ENCODE data around the gene CCDC177.

CCDC177 gene

DNA sequence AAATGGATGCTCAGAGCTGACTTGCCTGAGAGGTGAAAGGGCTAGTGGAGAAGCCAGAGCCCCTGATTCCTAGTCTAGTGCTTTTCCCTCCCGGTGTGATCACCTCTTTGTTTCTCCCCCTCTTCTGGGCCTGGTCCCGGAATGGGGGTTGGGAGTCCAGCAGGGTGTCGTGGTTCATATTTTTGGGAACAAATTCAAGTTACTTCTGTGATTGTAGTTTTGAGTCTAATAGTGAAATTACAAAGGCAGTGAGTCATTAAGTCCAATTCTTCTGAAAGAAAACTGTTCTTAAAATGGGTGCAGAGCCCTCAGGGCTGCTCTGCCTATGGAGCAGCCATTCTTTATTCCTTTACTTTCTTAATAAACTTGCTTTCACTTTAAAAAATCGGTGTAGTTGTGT is 44.3 kb upstream of the CCDC177 start:
- Histone ChIP-seq H3K23ac (ENCODE audit: low read depth, low read length, poor library complexity) (no peak overlapping the region), H3K36me3 (replicated peaks in 1 of 2; ENCODE audit: control insufficient read depth in 2 of 2, insufficient read depth in 2 of 2, low read length in 2 of 2) (peaks cover 0 to 10% of the 10 kb centered on the region in 2 donors), H3K9ac (ENCODE audit: low read depth, low read length, poor library complexity) (no peak overlapping the region), H3K14ac (ENCODE audit: low read length) (no peak overlapping the region), H3K4ac (ENCODE audit: low read length) (no peak overlapping the region), H2AK5ac (ENCODE audit: low read depth, low read length) (no peak overlapping the region), H3K4me1 (ENCODE audit: control insufficient read depth in 2 of 2, insufficient read depth in 1 of 2, low read depth in 1 of 2, low read length in 2 of 2) (peaks cover 5 to 6% of the 10 kb centered on the region in 2 donors), H3K79me1 (ENCODE audit: low read depth, low read length) (no peaks in the 10 kb centered on the region), H3K27ac (replicated peaks; ENCODE audit: low read length) (no peak overlapping the region), H2BK12ac (ENCODE audit: low read length) (no peak overlapping the region), H2BK5ac (ENCODE audit: low read length) (no peak overlapping the region), H4K91ac (ENCODE audit: low read depth, low read length, poor library complexity) (no peak overlapping the region), H3K4me2 (ENCODE audit: insufficient read depth, low read length, poor library complexity, severe bottlenecking) (no peak overlapping the region), H3K9me3 (replicated peaks in 1 of 2; ENCODE audit: control insufficient read depth in 2 of 2, insufficient read depth in 1 of 2, low read depth in 1 of 2, low read length in 2 of 2) (no peaks in the 10 kb centered on the region), H4K8ac (ENCODE audit: low read depth, low read length) (no peak overlapping the region), H3K27me3 (ENCODE audit: control insufficient read depth in 3 of 3, insufficient read depth in 3 of 3, low read depth in 1 of 3, low read length in 3 of 3) (no peaks in the 10 kb centered on the region), H2BK120ac (ENCODE audit: low read depth, low read length) (no peak overlapping the region), H2BK15ac (ENCODE audit: low read length) (no peak overlapping the region), H3K4me3 (ENCODE audit: low read length in 2 of 2) (no peak overlapping the region), H3K18ac (ENCODE audit: low read length) (no peak overlapping the region), H2AFZ (ENCODE audit: low read length) (no peak overlapping the region)
- DNase-seq (ENCODE audit: low spot score) = no peak
- no CpG with 5 or more reads among the region's 4 CpGs for WGBS, 2 donors (ENCODE audit: extremely low coverage in 2 of 2, insufficient read length in 2 of 2, insufficient replicate concordance in 1 of 2)

DNA sequence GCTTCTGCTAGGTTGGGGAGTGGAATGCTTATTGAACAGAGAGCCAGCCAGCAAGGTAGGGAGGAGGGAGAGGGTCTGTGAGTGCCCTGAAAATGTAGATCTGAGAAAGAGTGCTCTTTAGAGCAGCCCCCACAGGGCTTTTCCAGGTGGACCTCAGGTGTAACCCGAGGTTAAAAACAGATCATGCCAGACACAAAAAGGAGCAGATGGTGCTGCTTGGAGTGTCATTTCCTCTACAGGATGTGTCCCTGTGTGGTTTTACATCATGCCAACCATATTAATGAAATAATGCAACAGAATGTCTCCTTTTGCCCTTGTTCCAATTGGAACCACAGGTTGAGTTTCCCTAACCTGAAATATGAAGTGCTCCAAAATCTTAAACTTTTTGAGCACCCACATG is 43.1 kb upstream of the CCDC177 start:
- Histone ChIP-seq H3K14ac (ENCODE audit: low read length) (no peak overlapping the region), H3K4me2 (ENCODE audit: insufficient read depth, low read length, poor library complexity, severe bottlenecking) (no peak overlapping the region), H3K4ac (ENCODE audit: low read length) (no peak overlapping the region), H2AFZ (ENCODE audit: low read length) (no peak overlapping the region), H3K9me3 (replicated peaks in 1 of 2; ENCODE audit: control insufficient read depth in 2 of 2, insufficient read depth in 1 of 2, low read depth in 1 of 2, low read length in 2 of 2) (no peaks in the 10 kb centered on the region), H3K27ac (replicated peaks; ENCODE audit: low read length) (no peak overlapping the region), H4K8ac (ENCODE audit: low read depth, low read length) (no peak overlapping the region), H3K79me1 (ENCODE audit: low read depth, low read length) (no peaks in the 10 kb centered on the region), H2BK15ac (ENCODE audit: low read length) (no peak overlapping the region), H4K91ac (ENCODE audit: low read depth, low read length, poor library complexity) (no peak overlapping the region), H3K36me3 (replicated peaks in 1 of 2; ENCODE audit: control insufficient read depth in 2 of 2, insufficient read depth in 2 of 2, low read length in 2 of 2) (peaks cover 0 to 10% of the 10 kb centered on the region in 2 donors), H3K9ac (ENCODE audit: low read depth, low read length, poor library complexity) (no peak overlapping the region), H3K23ac (ENCODE audit: low read depth, low read length, poor library complexity) (no peak overlapping the region), H2BK12ac (ENCODE audit: low read length) (no peak overlapping the region), H3K27me3 (ENCODE audit: control insufficient read depth in 3 of 3, insufficient read depth in 3 of 3, low read depth in 1 of 3, low read length in 3 of 3) (no peaks in the 10 kb centered on the region), H3K4me1 (ENCODE audit: control insufficient read depth in 2 of 2, insufficient read depth in 1 of 2, low read depth in 1 of 2, low read length in 2 of 2) (peaks cover 6 to 14% of the 10 kb centered on the region in 2 donors), H2BK5ac (ENCODE audit: low read length) (no peak overlapping the region), H3K4me3 (ENCODE audit: low read length in 2 of 2) (no peak overlapping the region), H2AK5ac (ENCODE audit: low read depth, low read length) (no peak overlapping the region), H3K18ac (ENCODE audit: low read length) (no peak overlapping the region), H2BK120ac (ENCODE audit: low read depth, low read length) (no peak overlapping the region)
- DNase-seq (ENCODE audit: low spot score) = no peak
- WGBS, 2 donors (ENCODE audit: extremely low coverage in 2 of 2, insufficient read length in 2 of 2, insufficient replicate concordance in 1 of 2) = no CpG with 5 or more reads among the region's 1 CpG

DNA sequence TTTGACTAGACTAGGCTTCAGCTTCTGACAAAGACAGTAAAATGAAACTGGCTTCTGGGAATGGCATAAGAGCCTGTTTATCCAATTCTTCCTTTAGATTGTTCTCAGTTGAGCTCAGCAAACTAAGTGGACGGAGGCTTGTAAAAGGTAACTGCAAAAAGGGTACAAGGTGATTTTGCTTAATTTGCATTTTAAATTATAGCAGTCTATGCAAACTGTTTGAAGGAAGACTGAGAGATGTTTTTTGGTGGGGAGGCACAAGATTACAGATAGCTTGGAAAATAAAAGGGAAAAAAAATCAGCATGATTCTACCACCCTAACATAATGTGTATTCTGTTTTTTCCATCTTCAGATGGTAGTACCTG is 41.7 kb upstream of the CCDC177 start:
- Histone ChIP-seq H3K36me3 (replicated peaks in 1 of 2; ENCODE audit: control insufficient read depth in 2 of 2, insufficient read depth in 2 of 2, low read length in 2 of 2) (peaks cover 0 to 10% of the 10 kb centered on the region in 2 donors), H2AK5ac (ENCODE audit: low read depth, low read length) (no peak overlapping the region), H3K9ac (ENCODE audit: low read depth, low read length, poor library complexity) (no peak overlapping the region), H3K4me3 (ENCODE audit: low read length in 2 of 2) (no peak overlapping the region), H2BK5ac (ENCODE audit: low read length) (no peak overlapping the region), H2AFZ (ENCODE audit: low read length) (no peak overlapping the region), H2BK15ac (ENCODE audit: low read length) (no peak overlapping the region), H3K4ac (ENCODE audit: low read length) (no peak overlapping the region), H4K91ac (ENCODE audit: low read depth, low read length, poor library complexity) (no peak overlapping the region), H3K4me2 (ENCODE audit: insufficient read depth, low read length, poor library complexity, severe bottlenecking) (no peak overlapping the region), H2BK12ac (ENCODE audit: low read length) (no peak overlapping the region), H3K9me3 (replicated peaks in 1 of 2; ENCODE audit: control insufficient read depth in 2 of 2, insufficient read depth in 1 of 2, low read depth in 1 of 2, low read length in 2 of 2) (no peaks in the 10 kb centered on the region), H3K79me1 (ENCODE audit: low read depth, low read length) (no peaks in the 10 kb centered on the region), H3K23ac (ENCODE audit: low read depth, low read length, poor library complexity) (no peak overlapping the region), H3K27ac (replicated peaks; ENCODE audit: low read length) (no peak overlapping the region), H3K27me3 (ENCODE audit: control insufficient read depth in 3 of 3, insufficient read depth in 3 of 3, low read depth in 1 of 3, low read length in 3 of 3) (no peaks in the 10 kb centered on the region), H2BK120ac (ENCODE audit: low read depth, low read length) (no peak overlapping the region), H3K4me1 (ENCODE audit: control insufficient read depth in 2 of 2, insufficient read depth in 1 of 2, low read depth in 1 of 2, low read length in 2 of 2) (peaks cover 6 to 14% of the 10 kb centered on the region in 2 donors), H3K14ac (ENCODE audit: low read length) (no peak overlapping the region), H3K18ac (ENCODE audit: low read length) (no peak overlapping the region), H4K8ac (ENCODE audit: low read depth, low read length) (no peak overlapping the region)
- no CpG with 5 or more reads among the region's 1 CpG for WGBS, 2 donors (ENCODE audit: extremely low coverage in 2 of 2, insufficient read length in 2 of 2, insufficient replicate concordance in 1 of 2)
- no peak for DNase-seq (ENCODE audit: low spot score)

DNA sequence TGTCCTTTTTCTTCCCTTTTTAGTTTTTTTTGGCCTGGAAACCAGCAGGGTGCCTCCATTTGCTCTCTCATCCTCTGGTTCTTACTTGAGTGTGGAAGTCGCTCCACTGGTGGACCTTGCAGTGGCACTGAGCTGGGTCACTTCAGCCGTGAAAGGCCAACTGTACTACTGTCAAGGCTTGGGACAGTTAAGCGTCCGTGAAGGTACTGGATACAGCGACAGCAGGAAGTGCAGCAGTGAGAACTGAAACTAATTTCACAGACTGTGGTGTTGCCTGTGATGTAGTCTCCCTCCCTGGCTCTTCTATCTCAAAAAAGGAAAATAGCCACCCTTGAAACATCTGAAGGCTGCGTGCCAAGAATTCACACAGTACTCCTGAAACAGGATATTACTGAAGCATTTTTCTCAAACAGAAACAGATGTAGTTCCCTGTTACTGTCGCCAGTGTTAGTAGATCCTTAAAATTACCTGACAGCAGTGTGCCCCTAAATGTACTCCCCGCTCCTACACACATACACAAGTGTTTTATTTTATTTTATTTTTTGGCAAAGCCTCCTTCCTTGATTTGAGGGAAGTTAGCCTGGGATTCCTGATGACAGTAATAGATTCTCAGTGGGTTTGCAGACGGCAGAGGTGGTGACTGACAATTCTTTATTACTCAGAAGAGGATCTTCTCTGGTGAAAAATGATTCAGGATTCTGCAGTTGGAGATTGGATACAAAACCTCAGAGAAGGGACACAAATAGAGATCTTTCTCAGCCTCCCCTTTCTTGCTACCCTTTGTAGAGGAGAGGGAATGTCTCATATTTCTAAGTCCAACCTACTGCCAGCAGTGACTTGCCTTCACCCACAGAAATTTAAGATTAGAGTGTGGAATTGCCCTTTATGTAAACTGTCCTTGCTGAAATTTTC is 41.1 kb upstream of the CCDC177 start:
- WGBS, 2 donors (ENCODE audit: extremely low coverage in 2 of 2, insufficient read length in 2 of 2, insufficient replicate concordance in 1 of 2) = no CpG with 5 or more reads among the region's 9 CpGs
- no peaks in the 10 kb centered on the region for H3K27me3 ChIP-seq (ENCODE audit: control insufficient read depth in 3 of 3, insufficient read depth in 3 of 3, low read depth in 1 of 3, low read length in 3 of 3)
- no peak overlapping the region for H3K4me2 ChIP-seq (ENCODE audit: insufficient read depth, low read length, poor library complexity, severe bottlenecking)
- H3K9ac ChIP-seq (ENCODE audit: low read depth, low read length, poor library complexity) = no peak overlapping the region
- no peak overlapping the region for H2BK12ac ChIP-seq (ENCODE audit: low read length)
- H3K4me1 ChIP-seq (ENCODE audit: control insufficient read depth in 2 of 2, insufficient read depth in 1 of 2, low read depth in 1 of 2, low read length in 2 of 2) = peaks cover 7 to 14% of the 10 kb centered on the region in 2 donors
- no peaks in the 10 kb centered on the region for H3K9me3 ChIP-seq (replicated peaks in 1 of 2; ENCODE audit: control insufficient read depth in 2 of 2, insufficient read depth in 1 of 2, low read depth in 1 of 2, low read length in 2 of 2)
- no peak overlapping the region for H2BK5ac ChIP-seq (ENCODE audit: low read length)
- H3K79me1 ChIP-seq (ENCODE audit: low read depth, low read length) = no peaks in the 10 kb centered on the region
- H2AFZ ChIP-seq (ENCODE audit: low read length) = no peak overlapping the region
- no peak overlapping the region for H4K91ac ChIP-seq (ENCODE audit: low read depth, low read length, poor library complexity)
- peak overlapping the region; percentile 51 for H2BK15ac ChIP-seq (ENCODE audit: low read length)
- no peak overlapping the region for H3K18ac ChIP-seq (ENCODE audit: low read length)
- no peak overlapping the region for H2BK120ac ChIP-seq (ENCODE audit: low read depth, low read length)
- H3K14ac ChIP-seq (ENCODE audit: low read length) = no peak overlapping the region
- H3K27ac ChIP-seq (replicated peaks; ENCODE audit: low read length) = no peak overlapping the region
- H3K4me3 ChIP-seq (ENCODE audit: low read length in 2 of 2) = no peak overlapping the region
- no peak for DNase-seq (ENCODE audit: low spot score)
- H3K4ac ChIP-seq (ENCODE audit: low read length) = no peak overlapping the region
- peaks cover 0 to 10% of the 10 kb centered on the region in 2 donors for H3K36me3 ChIP-seq (replicated peaks in 1 of 2; ENCODE audit: control insufficient read depth in 2 of 2, insufficient read depth in 2 of 2, low read length in 2 of 2)
- H4K8ac ChIP-seq (ENCODE audit: low read depth, low read length) = no peak overlapping the region
- H3K23ac ChIP-seq (ENCODE audit: low read depth, low read length, poor library complexity) = no peak overlapping the region
- no peak overlapping the region for H2AK5ac ChIP-seq (ENCODE audit: low read depth, low read length)

All from neuronal stem cell (in vitro differentiated cells).